HG02885 (cell line): Measurements from ENCODE around the gene TMOD3.
A peak's percentile ranks its signal among the peaks of the same experiment; 100 is the strongest.

Source experiments
- ATAC-seq: cut with Tn5 transposase; IDR thresholded peaks from one replicate; pipeline ENCODE4 v1.9.1; 2021; ENCODE audit warnings: mild to moderate bottlenecking; ENCODE audit not compliant: unreplicated experiment, poor library complexity

Gene TMOD3

GRCh38 chr15:51889486-51889885, 60.0 kb downstream of the TMOD3 start:
- ATAC-seq = no peak

- ATAC-seq = no peak
These were observed 75.0 kb downstream of the TMOD3 start for GRCh38 chr15:51904421-51904820.

GRCh38 chr15:51904931-51905330, 75.5 kb downstream of the TMOD3 start:
- ATAC-seq = no peak

GRCh38 chr15:51907136-51907862, 77.8 kb downstream of the TMOD3 start:
- ATAC-seq = no peak

GRCh38 chr15:51908316-51908715, 78.9 kb downstream of the TMOD3 start:
- ATAC-seq = no peak

- no peak for ATAC-seq
These were observed 80.1 kb downstream of the TMOD3 start for GRCh38 chr15:51909584-51909983.

GRCh38 chr15:51912528-51912927, 83.1 kb downstream of the TMOD3 start:
- no peak for ATAC-seq

- no peak for ATAC-seq
These were observed 88.0 kb downstream of the TMOD3 start for GRCh38 chr15:51917493-51917892.

GRCh38 chr15:51924156-51925068, 95.0 kb downstream of the TMOD3 start:
- ATAC-seq = no peak

- ATAC-seq = no peak
These were observed 97.4 kb downstream of the TMOD3 start for GRCh38 chr15:51926809-51927208.

- no peak for ATAC-seq
These were observed 101.6 kb downstream of the TMOD3 start for GRCh38 chr15:51931016-51931415.

- no peak for ATAC-seq
These were observed 102.2 kb downstream of the TMOD3 start for GRCh38 chr15:51931638-51932037.

GRCh38 chr15:51932161-51932560, 102.7 kb downstream of the TMOD3 start:
- ATAC-seq = no peak

GRCh38 chr15:51935466-51936104, 106.1 kb downstream of the TMOD3 start:
- ATAC-seq = peak; percentile 94

GRCh38 chr15:51936105-51936478, 106.6 kb downstream of the TMOD3 start:
- ATAC-seq = peak; percentile 5

- no peak for ATAC-seq
These were observed 108.8 kb downstream of the TMOD3 start for GRCh38 chr15:51938286-51938685.

GRCh38 chr15:51939216-51939615, 109.8 kb downstream of the TMOD3 start:
- no peak for ATAC-seq

- no peak for ATAC-seq
These were observed 117.7 kb downstream of the TMOD3 start for GRCh38 chr15:51947124-51947523.

- ATAC-seq = no peak
These were observed 123.4 kb downstream of the TMOD3 start for GRCh38 chr15:51952805-51953204.

- ATAC-seq = no peak
These were observed 126.1 kb downstream of the TMOD3 start for GRCh38 chr15:51955504-51955903.
